ENCODE data around the gene APLP1. TPM values are rescaled to one million over a fixed set of nuclear protein-coding genes. Genes with fewer than 3 reads are reported as not detected.

APLP1 gene
- total and polyA plus RNA-seq, 2 of the 4 experiments (the other 2 are of a cell fraction), result 4.7 to 41.0 TPM

GRCh38 chr19:35907377-35907745 is 39.0 kb downstream of the APLP1 start:
- peak overlapping the region; percentile 88; the same call in 1 of the 2 replicates for H2AK5ac ChIP-seq (ENCODE audit: low read depth, low read length)
- no peak overlapping the region; the same call in 1 of the 2 replicates for H2BK120ac ChIP-seq (ENCODE audit: low read depth, low read length)
- no peaks in the 10 kb centered on the region for H3K36me3 ChIP-seq (ENCODE audit: control insufficient read depth, insufficient read depth, low read length)
- peak overlapping the region; percentile 65; the same call in 1 of the 2 replicates for H3K4ac ChIP-seq (ENCODE audit: low read depth, low read length)
- H3K79me1 ChIP-seq (ENCODE audit: low read depth in 1 of 2, low read length in 2 of 2), result no peaks in the 10 kb centered on the region; a peak in 2 of 4 replicates
- no peaks in the 10 kb centered on the region for H3K27me3 ChIP-seq (ENCODE audit: control insufficient read depth, insufficient read depth, low read length)
- no peak overlapping the region for H4K91ac ChIP-seq (ENCODE audit: insufficient read depth, low read depth, low read length)
- no peak overlapping the region for H2BK5ac ChIP-seq (ENCODE audit: low read depth, low read length, poor library complexity, severe bottlenecking)
- H3K27ac ChIP-seq (ENCODE audit: insufficient read depth, low read length), result no peak overlapping the region
- peaks cover 22% of the 10 kb centered on the region for H3K4me1 ChIP-seq (ENCODE audit: control insufficient read depth, insufficient read depth, low read length)
- dilution Hi-C loops (cut with HindIII; ENCODE audit: low sequenced_read_pairs, unreplicated experiment) (no loop called here), in situ Hi-C loops (cut with MboI; ENCODE audit: low sequenced_read_pairs) (no loop called here), intact Hi-C loops (cut with micrococcal nuclease) (no loop called here)
- H4K8ac ChIP-seq (ENCODE audit: low read depth in 2 of 2, low read length in 2 of 2), result peak overlapping the region in 1 of 2 experiments; percentile 74; a peak in 1 of 4 replicates
- H3K9ac ChIP-seq (ENCODE audit: low read depth, low read length), result no peak overlapping the region
- no peak overlapping the region for H3K4me2 ChIP-seq (ENCODE audit: low read depth, low read length)
- no peaks in the 10 kb centered on the region for H3K9me3 ChIP-seq (ENCODE audit: control insufficient read depth, insufficient read depth, low read length)
- H3K18ac ChIP-seq (ENCODE audit: low read depth, low read length), result no peak overlapping the region
- no TSS peak for BruUV-seq (replicated peaks)
- 59% methylated on average over 4 of the region's 12 CpGs; no CpG with 5 or more reads in 1 of the 2 experiments for WGBS, 2 experiments (ENCODE audit: extremely low coverage in 2 of 2, insufficient read length in 1 of 2)
- no peak for ATAC-seq (ENCODE audit: low read depth)
- no peak overlapping the region for H2AFZ ChIP-seq (replicated peaks; ENCODE audit: low read length, poor library complexity)
- TF ChIP-seq USF2 (IDR thresholded peaks at IDR 0.05; ENCODE audit: low read depth, low read length), result no peak
- no peak for TF ChIP-seq POLR2A (IDR thresholded peaks at IDR 0.05; ENCODE audit: low read depth, low read length)
- TF ChIP-seq MXI1 (IDR thresholded peaks at IDR 0.05; ENCODE audit: borderline replicate concordance, low read depth, low read length), result no peak
- TF ChIP-seq RFX5 (IDR thresholded peaks at IDR 0.05; ENCODE audit: low read depth, low read length), result no peak
- no peak overlapping the region for H3K23ac ChIP-seq (ENCODE audit: low read depth, low read length)
- H2BK20ac ChIP-seq (ENCODE audit: low read depth, low read length), result no peak overlapping the region
- H2AK9ac ChIP-seq (replicated peaks; ENCODE audit: low read depth, low read length, poor library complexity), result no peak overlapping the region
- CTCF ChIA-PET, result no interaction called here
- peaks cover 14% of the 10 kb centered on the region for H3K9me1 ChIP-seq (ENCODE audit: insufficient read depth, low read length)
- H4K20me1 ChIP-seq (ENCODE audit: insufficient read depth, low read length), result no peaks in the 10 kb centered on the region
- H2BK15ac ChIP-seq (ENCODE audit: low read depth, low read length), result 0 out of 3 replicates have a peak overlapping the region, but pooled peaks have one; percentile 38
- no peak overlapping the region for H4K5ac ChIP-seq (ENCODE audit: low read depth, low read length)
- POLR2A ChIA-PET (ENCODE audit: unreplicated experiment), result no interaction called here
- H3K4me3 ChIP-seq (ENCODE audit: insufficient read depth, low read depth, low read length), result no peak overlapping the region
- no peak overlapping the region for H3K14ac ChIP-seq (replicated peaks; ENCODE audit: low read depth, low read length)
- DNase-seq, result no peak
- no peak overlapping the region for H3K56ac ChIP-seq (ENCODE audit: extremely low read depth, insufficient read depth, low read length)

Data from IMR-90 (cell line).